NOMO-1 treated with DMSO at 0.1 percent for 48 hours (cell line): ENCODE data around the gene EVI5L.

Source experiments
- DNase-seq: peaks from one replicate; lab custom pipeline; 2025; ENCODE audit not compliant: unreplicated experiment; lab: John Stamatoyannopoulos, UW

Gene EVI5L

GRCh38 chr19:7859831-7860713, 30.1 kb downstream of the EVI5L start:
- DNase-seq, result no peak

GRCh38 chr19:7860714-7861618, 30.9 kb downstream of the EVI5L start:
- DNase-seq, result no peak

- no peak for DNase-seq
These were observed 31.8 kb downstream of the EVI5L start for GRCh38 chr19:7861619-7862412.

- no peak for DNase-seq
These were observed 32.5 kb downstream of the EVI5L start for GRCh38 chr19:7862413-7862951.

- DNase-seq, result no peak
These were observed 33.3 kb downstream of the EVI5L start for GRCh38 chr19:7863157-7863970.

GRCh38 chr19:7863971-7864689, 34.1 kb downstream of the EVI5L start:
- DNase-seq, result no peak

- DNase-seq, result no peak
These were observed 34.7 kb downstream of the EVI5L start for GRCh38 chr19:7864690-7865074.

GRCh38 chr19:7865262-7865911, 35.4 kb downstream of the EVI5L start:
- DNase-seq, result no peak

GRCh38 chr19:7866399-7867091, 36.5 kb downstream of the EVI5L start:
- DNase-seq, result no peak

GRCh38 chr19:7867092-7867844, 37.2 kb downstream of the EVI5L start:
- no peak for DNase-seq

- DNase-seq, result no peak
These were observed 38.3 kb downstream of the EVI5L start for GRCh38 chr19:7868326-7868670.

- peak; percentile 74 for DNase-seq
These were observed 38.8 kb downstream of the EVI5L start for GRCh38 chr19:7868671-7869452.

GRCh38 chr19:7869453-7869909, 39.5 kb downstream of the EVI5L start:
- DNase-seq, result peak; percentile 65

- DNase-seq, result peak; percentile 72
These were observed 40.0 kb downstream of the EVI5L start for GRCh38 chr19:7869910-7870511.

- peak; percentile 80 for DNase-seq
These were observed 40.8 kb downstream of the EVI5L start for GRCh38 chr19:7870571-7871436.
